ENCODE data around the gene CSNK1G2.
A peak's percentile ranks its signal among the peaks of the same experiment; 100 is the strongest.

CSNK1G2 gene

GRCh38 chr19:1941146-1942077 lies at the start of gene CSNK1G2:
Gene CSNK1G2 (plus strand): TSS chr19:1941172. CDS start chr19:1969773, 28,601 bp downstream.
- no peak for DNase-seq

GRCh38 chr19:1893791-1894190 lies 47.2 kb upstream of the CSNK1G2 start:
- no peak for DNase-seq

- no peak for DNase-seq
Measured at GRCh38 chr19:1896508-1896907, 44.5 kb upstream of the CSNK1G2 start.

- no peak for DNase-seq
Measured at GRCh38 chr19:1901940-1902404, 39.0 kb upstream of the CSNK1G2 start.

GRCh38 chr19:1902923-1903322 lies 38.0 kb upstream of the CSNK1G2 start:
- no peak for DNase-seq

- DNase-seq, result no peak
Measured at GRCh38 chr19:1904860-1905109, 36.2 kb upstream of the CSNK1G2 start.

- DNase-seq, result peak; percentile 96
Measured at GRCh38 chr19:1905110-1905862, 35.7 kb upstream of the CSNK1G2 start, which contains the start of the genes ADAT3 and SCAMP4. Gene ADAT3 (plus strand): TSS chr19:1905399. CDS start chr19:1912048, 6,649 bp downstream. Gene SCAMP4 (plus strand): TSS chr19:1905399. CDS start chr19:1915020, 9,621 bp downstream.

GRCh38 chr19:1905863-1906375 lies 35.1 kb upstream of the CSNK1G2 start:
- no peak for DNase-seq

- no peak for DNase-seq
Measured at GRCh38 chr19:1906985-1907562, 33.9 kb upstream of the CSNK1G2 start.

GRCh38 chr19:1907563-1908363 lies 33.2 kb upstream of the CSNK1G2 start:
- no peak for DNase-seq

GRCh38 chr19:1908364-1908678 lies 32.7 kb upstream of the CSNK1G2 start:
- DNase-seq, result no peak

- DNase-seq, result no peak
Measured at GRCh38 chr19:1909761-1910080, 31.3 kb upstream of the CSNK1G2 start.

- DNase-seq, result no peak
Measured at GRCh38 chr19:1910177-1910576, 30.8 kb upstream of the CSNK1G2 start.

- no peak for DNase-seq
Measured at GRCh38 chr19:1911098-1911497, 29.9 kb upstream of the CSNK1G2 start.

- DNase-seq, result no peak
Measured at GRCh38 chr19:1911995-1912394, 29.0 kb upstream of the CSNK1G2 start.

GRCh38 chr19:1912760-1913505 lies 28.0 kb upstream of the CSNK1G2 start:
- DNase-seq, result no peak

GRCh38 chr19:1913781-1914577 lies 27.0 kb upstream of the CSNK1G2 start:
- no peak for DNase-seq

- DNase-seq, result no peak
Measured at GRCh38 chr19:1914826-1915341, 26.1 kb upstream of the CSNK1G2 start.

- no peak for DNase-seq
Measured at GRCh38 chr19:1917146-1917545, 23.8 kb upstream of the CSNK1G2 start.

GRCh38 chr19:1917926-1918325 lies 23.0 kb upstream of the CSNK1G2 start:
- no peak for DNase-seq

- DNase-seq, result no peak
Measured at GRCh38 chr19:1918975-1919374, 22.0 kb upstream of the CSNK1G2 start.

Measured in DMS 273 treated with DMSO at 0.1 percent for 48 hours (cell line).